Hematopoietic multipotent progenitor cell treated with erythropoietin and hydrocortisone succinate and interleukin-3 and kit ligand, for 17 days (in vitro differentiated cells): ENCODE results near the gene RFPL3.
"Not testable (repeated sequence)": the region's sequence is repeated elsewhere in the genome, so short reads cannot be mapped to it uniquely, and the experiment has no call there.

ENCODE experiments used
- DNase-seq: peaks from one replicate; pipeline ENCODE4 v3.0.0-alpha.2; 2015; ENCODE audit warnings: low spot score

The RFPL3 gene

GRCh38 chr22:32357567-32357966 lies at the start of gene RFPL3:
TSS of gene RFPL3 (plus strand) at chr22:32357867. CDS start at chr22:32358072, 205 bp downstream.
- DNase-seq: not testable (repeated sequence)

- no peak for DNase-seq
Observed at GRCh38 chr22:32308191-32308590, 49.5 kb upstream of the RFPL3 start.

- DNase-seq: no peak
Observed at GRCh38 chr22:32308934-32309333, 48.7 kb upstream of the RFPL3 start.

- DNase-seq: no peak
Observed at GRCh38 chr22:32309585-32310251, 47.9 kb upstream of the RFPL3 start.

- no peak for DNase-seq
Observed at GRCh38 chr22:32310777-32311176, 46.9 kb upstream of the RFPL3 start.

GRCh38 chr22:32311551-32312071 lies 46.1 kb upstream of the RFPL3 start:
- no peak for DNase-seq

GRCh38 chr22:32312748-32313147 lies 44.9 kb upstream of the RFPL3 start:
- no peak for DNase-seq

GRCh38 chr22:32313532-32313931 lies 44.1 kb upstream of the RFPL3 start:
- no peak for DNase-seq

GRCh38 chr22:32317524-32317923 lies 40.1 kb upstream of the RFPL3 start:
- no peak for DNase-seq

GRCh38 chr22:32318361-32318760 lies 39.3 kb upstream of the RFPL3 start:
- no peak for DNase-seq

- DNase-seq: no peak
Observed at GRCh38 chr22:32319861-32320406, 37.7 kb upstream of the RFPL3 start.

- no peak for DNase-seq
Observed at GRCh38 chr22:32322986-32323385, 34.7 kb upstream of the RFPL3 start.

GRCh38 chr22:32323513-32324164 lies 34.0 kb upstream of the RFPL3 start:
- DNase-seq: no peak

- DNase-seq: no peak
Observed at GRCh38 chr22:32324505-32325415, 32.9 kb upstream of the RFPL3 start.

- no peak for DNase-seq
Observed at GRCh38 chr22:32325416-32325801, 32.3 kb upstream of the RFPL3 start.

- no peak for DNase-seq
Observed at GRCh38 chr22:32325811-32326237, 31.8 kb upstream of the RFPL3 start.

- DNase-seq: no peak
Observed at GRCh38 chr22:32326647-32327046, 31.0 kb upstream of the RFPL3 start.

- DNase-seq: no peak
Observed at GRCh38 chr22:32327066-32327465, 30.6 kb upstream of the RFPL3 start.

GRCh38 chr22:32327596-32328171 lies 30.0 kb upstream of the RFPL3 start:
- no peak for DNase-seq

- DNase-seq: no peak
Observed at GRCh38 chr22:32328306-32329201, 29.1 kb upstream of the RFPL3 start.

- no peak for DNase-seq
Observed at GRCh38 chr22:32329202-32329645, 28.4 kb upstream of the RFPL3 start.
